NCI-H187 (cell line): ENCODE results near the gene SLC16A10.
A peak's percentile ranks its signal among the peaks of the same experiment; 100 is the strongest.
"Not testable (repeated sequence)": the region's sequence is repeated elsewhere in the genome, so short reads cannot be mapped to it uniquely, and the experiment has no call there.

Experiments used
- DNase-seq, 2 experiments: peaks; one replicate each; lab custom pipeline; 2025; lab: John Stamatoyannopoulos, UW

SLC16A10 gene

DNA sequence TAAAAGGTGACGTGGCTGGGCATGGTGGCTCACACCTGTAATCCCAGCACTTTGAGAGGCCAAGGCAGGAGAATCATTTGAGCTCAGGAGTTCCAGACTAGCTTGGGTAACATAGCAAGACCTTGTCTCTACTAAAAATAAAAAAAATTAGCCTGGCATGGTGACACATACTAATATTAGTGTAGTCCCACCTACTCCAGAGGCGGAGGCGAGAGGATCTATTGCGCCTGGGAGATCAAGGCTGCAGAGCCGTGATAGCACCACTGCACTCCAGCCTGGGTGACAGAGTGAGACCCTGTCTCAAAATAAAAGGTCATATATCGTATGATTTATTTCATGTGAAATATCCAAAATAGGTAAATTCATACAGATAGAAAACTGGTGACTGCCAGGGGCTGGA, 132.5 kb downstream of the SLC16A10 start:
- no peak for DNase-seq

DNA sequence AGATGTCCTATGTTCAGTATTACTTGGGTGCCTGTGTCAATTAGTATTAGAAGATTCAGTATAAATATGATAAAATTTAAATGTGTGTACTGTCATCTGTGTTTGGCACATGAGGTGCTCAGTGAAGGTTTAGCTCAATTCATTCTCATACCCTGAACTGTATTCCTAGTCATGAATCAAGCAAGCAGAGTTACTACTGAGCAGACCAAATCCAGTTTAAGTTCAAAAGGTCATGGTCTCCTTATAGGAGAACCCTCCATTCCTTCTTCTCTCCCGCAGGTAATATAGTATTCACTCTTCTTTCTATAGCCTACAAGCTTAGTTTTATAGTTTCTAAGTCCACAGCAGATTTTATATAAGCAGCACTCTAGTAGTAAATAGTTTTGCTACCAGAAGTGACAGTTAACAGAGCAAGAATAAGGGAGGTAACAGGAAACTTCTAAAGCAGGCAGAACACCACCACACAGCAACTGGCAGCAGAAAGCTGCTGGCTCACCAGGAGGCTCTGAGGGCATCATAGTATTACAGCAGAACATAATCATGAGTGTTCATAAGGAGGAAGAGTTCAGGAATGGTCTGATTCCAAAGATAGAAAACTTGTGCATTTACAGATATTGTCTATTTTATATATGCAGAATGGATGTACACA, 133.2 kb downstream of the SLC16A10 start:
- DNase-seq, result no peak

DNA sequence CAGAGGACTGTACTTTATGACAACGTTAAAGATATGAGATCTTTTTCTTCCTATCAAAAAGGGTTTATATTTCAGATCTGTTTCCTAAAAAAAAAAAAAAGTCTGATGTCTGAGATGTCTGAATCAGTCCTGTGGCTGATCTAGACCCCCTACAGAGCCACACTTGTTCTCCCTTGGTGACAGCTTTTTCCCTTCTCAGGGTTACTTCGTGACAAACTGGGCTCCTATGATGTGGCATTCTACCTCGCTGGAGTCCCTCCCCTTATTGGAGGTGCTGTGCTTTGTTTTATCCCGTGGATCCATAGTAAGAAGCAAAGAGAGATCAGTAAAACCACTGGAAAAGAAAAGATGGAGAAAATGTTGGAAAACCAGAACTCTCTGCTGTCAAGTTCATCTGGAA, 134.5 kb downstream of the SLC16A10 start:
- DNase-seq, result no peak

DNA sequence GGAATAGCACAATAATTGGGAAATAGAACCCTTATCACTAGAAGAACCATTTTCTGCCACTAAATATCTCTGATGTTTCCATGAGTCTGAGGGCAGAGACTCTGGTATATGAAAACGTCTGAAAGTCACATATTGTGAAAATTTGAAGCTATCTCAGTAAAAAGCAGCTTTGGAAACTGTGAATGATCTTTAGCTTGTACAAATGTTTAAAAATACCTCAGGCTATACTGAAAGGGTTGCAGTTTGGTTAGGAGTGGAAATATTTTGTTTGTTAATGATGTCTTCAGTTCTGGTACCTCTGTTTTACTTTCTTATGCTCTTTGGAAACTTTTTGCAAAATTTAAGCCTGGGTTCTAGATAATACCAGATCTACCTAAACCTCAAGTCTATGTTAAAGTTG, 135.0 kb downstream of the SLC16A10 start:
- DNase-seq, result no peak

DNA sequence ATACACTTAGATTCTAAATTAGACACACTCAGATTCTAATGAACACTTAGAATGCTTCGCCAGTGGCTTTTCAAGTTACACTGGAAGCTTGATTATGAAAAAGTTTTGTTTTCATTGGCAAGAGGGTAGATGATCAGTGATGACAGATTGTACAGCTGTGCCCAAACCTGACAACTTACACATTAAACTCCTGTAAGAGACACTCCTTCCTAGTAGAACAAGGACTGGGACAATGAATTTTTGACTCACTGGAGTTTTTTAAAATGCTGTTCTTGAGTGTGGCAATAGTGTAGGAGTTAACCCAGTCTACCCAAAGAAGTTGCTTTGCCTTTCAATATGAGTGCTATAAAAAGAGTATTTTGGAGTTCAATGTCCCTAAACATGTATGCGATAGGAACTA, 140.8 kb downstream of the SLC16A10 start:
- no peak for DNase-seq

DNA sequence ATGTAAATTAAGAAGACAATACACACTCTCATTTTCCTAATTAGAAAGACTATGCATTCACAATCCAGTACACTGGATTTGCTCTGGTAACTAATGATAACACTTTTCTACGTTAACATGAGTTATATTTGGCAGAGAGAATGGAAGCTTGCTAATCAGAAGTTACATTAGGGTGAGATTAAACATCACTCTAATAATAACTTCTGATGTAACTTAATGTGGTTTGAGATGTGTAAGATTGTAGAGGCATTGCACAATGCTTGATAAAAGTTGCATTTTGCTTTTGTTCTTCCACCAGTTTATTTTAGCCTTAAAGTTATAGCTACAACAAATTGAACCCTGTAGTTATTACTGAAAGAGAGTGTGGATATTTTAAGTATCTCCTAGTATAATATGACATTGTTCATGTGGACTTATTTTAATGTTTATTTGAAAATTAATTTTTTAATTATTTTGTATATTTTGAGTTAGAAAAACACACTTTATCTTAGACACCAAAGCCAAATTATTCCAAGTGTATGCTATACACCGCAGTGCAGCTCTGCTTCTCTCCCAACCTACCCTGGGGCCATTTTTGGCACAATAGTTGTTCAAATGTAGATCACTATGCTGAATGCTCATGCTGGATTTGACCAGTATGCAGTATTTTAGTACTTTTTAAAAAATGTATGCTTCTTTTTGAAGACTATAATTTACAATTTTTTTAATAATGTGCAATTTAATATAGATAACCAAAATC, 143.2 kb downstream of the SLC16A10 start:
- DNase-seq, result no peak

DNA sequence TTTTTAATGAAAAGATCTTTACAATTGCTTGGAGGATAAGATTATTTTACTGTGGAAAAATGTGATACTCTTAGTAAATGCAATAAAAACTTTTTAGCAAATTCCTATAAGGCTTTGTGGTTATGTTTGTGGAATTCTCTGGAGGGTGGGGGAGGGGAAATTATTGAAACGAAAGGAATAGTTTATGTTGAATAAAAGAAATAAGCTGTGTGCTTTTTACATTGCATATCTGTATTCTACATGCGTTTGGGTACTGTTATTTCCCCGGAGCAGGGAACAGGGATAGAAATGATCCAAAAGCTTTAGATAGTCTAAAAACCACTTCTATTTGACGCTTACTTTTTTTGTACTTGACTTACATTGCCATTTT, 143.8 kb downstream of the SLC16A10 start:
- no peak for DNase-seq

DNA sequence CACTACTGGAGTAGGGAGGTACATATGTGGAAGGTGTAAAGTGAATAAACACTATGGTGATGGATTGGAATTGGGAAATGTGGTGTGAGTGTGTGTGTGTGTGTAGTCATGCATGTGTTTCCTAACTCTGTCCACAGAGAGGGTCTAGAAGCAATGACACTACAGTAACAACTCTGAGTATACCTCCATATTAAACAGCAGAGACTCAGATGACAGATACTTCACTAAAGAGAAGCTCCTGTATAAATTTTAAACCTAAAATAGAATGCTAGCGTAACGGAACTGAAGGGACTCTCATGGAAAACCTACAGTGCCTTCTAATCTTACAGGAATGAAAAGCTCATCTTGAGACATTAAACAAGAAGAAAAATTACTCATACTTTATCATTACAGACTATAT, 150.5 kb downstream of the SLC16A10 start:
- DNase-seq, result no peak

DNA sequence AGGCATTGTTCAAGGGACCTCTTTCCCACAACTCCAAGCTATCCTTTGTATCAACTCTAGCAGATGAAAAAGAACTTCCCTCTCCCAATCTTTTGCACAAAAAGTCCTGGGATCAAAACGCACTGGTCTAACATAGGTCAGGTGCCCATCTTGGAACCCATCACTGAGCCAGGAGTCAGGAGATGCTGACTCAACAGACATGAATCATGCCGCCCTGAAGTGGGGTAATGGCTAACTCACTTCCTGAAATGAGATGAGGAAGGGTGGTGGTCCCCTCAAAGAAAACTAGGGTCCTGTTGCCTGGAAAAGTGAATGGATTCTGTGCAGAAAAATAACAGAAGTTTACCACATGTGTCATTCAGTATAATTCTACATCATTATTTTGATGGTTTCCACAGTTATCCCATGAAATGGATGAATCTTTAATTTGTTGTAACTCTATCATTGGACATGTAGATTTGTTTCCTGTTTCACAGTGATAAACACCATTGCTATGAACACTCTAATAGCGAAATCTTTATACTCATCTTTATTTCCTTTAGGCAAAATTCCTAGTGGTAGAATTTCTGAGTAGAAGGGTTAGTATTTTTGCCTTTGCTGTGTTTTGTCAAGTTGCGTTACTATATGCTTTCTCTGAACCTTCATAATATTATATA, 151.3 kb downstream of the SLC16A10 start:
- DNase-seq, result no peak

DNA sequence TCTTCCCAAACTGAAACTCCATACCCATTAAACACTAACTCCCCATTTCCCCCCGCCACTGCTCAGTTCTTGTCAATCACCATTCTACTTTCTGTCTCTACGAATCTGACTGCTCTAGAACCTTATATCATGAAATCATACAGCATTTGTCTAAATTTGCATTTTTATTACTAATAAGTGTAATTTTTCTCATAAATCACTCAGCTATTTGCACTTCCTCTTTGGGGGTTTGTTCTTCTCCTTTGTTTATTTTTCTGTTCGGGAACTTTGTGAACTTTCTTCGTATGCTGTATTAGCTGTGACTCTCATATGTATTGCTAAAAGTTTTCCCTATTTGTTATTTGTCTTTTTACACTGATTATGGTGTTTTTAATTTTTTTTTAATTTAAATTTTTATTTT, 152.2 kb downstream of the SLC16A10 start:
- no peak for DNase-seq

DNA sequence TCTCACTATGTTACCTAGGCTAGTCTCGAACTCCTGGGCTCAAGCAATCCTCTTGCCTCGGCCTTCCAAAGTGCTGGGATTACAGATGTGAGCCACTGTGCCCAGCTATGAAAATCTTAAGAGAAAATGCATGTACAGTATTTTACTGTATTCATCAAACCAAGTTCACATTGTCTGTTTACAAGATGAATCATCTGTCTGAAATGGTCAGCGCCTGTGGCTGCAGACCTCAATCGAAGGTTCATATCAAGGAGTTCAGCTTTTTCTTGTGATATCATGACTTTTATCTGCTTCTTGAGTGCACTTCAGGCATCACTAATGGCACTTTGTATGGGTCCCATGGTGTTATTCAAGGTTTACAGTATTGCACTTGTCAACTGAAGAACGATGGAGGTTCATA, 155.1 kb downstream of the SLC16A10 start:
- no peak for DNase-seq

DNA sequence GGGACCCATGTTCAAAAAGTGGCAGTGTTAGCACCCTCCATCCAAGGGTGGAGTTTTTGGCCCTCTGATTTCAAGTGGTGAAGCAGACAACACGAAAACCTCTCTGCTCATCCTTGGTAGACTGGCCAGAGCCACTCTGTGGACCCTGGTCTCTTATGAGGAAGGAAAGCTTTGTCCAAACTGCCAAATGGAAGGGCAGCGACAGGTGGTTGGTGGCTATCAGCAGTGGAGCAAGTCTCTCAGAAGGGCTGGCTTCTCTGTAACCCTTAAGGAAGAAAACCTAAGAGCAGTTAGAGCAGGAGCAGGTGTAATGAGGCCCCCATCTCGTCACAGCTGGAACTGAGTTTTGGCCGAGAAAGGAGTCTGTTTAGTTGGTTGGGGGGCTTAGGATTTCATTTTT, 155.8 kb downstream of the SLC16A10 start:
- DNase-seq, result no peak

DNA sequence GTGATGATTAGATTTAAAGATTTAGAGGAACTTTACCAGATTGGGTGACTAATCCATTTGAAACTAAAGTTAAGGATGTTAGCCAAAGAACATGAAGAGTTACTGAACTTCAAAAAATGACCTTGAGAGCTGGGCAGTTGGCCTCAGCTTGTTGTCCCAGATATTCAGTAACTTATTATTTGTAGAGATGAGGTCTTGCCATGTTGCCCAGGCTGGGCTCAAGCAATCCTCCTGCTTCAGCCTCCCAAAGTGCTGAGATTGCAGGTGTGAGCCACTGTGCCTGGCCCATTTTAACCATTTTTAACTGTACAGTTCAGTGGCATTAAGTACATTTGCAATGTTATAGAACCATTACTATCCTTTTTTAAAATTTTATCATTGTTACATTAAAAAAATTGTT, 161.5 kb downstream of the SLC16A10 start:
- no peak for DNase-seq

DNA sequence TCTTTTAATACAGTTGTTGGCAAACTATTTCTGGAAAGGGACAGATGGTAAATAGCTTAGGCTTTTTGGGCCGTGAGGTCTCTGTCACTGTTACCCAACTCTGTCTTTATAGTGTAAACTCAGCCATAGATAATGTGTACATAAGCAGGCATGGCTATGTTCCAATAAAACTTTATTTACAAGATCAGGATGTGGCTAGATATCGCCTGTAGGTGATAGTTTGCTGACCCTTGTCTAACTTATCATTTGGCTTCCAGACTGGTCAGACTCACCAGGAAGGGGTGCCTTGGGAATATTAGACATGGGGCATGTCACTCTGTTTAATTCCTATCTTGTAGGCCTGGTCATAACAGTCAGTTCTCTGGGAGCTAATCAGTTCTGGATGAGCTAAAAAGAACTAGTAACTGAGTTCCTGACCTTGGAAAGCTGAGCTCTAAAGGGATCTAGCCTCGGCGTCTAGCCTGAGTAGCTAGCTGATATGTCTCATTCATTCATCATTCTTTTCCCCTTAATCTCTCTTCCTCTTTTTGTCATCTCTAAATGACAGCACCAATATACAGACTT, 163.6 kb downstream of the SLC16A10 start:
- DNase-seq, result no peak

DNA sequence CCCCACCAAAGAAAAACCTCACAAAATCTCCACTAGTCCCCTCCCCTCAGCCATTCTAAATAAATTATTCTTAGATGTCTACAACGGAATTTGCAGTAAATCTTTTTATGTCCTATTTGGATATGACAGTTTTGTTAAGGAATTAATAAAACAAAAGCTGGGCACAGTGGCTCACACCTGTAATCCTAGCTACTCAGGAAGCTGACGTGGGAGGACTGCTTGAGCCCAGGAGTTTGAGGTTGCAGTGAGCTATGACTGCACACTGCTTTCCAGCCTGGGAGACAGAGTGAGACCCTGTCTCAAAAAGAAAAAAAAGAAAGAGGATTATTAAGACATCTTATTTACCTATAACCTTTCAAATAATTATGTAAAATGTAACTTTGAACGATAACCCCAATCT, 165.4 kb downstream of the SLC16A10 start:
- no peak for DNase-seq

DNA sequence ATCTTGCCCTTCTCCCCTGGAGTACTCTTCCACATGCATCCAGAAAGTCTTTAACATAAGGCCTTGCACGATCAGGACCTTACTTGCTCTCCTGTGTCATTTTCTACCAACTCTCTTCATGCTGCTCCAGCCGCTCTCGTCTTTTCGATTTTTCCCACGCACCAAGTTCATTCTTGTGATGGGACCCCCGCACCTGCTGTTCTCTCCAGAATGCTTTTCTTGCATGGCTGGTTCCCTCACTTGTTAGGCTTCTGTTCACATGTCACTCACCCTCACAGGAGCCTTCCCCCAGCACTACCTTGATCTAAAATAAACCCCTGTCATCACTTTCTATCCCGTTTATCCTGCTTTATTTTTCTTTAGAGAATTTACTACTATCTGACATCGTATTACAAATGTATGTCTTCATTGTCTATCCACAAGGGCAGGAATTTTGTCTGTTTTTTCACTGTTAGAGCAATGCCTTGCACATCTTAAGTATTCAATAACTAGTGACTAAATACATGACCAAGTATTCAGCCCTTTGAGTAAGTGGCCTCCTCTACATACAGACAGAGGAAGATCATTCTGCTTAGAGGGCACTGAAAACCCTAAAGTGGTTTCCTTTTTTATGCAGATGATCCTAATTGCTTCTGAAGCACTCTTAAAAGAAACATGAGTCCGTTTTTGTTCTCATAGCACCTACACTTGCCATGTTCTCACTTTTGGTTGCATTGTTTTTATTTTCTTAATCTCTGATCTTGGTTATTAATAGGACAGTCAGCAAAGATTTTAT, 166.9 kb downstream of the SLC16A10 start:
- DNase-seq, result peak; percentile 29 to 33

DNA sequence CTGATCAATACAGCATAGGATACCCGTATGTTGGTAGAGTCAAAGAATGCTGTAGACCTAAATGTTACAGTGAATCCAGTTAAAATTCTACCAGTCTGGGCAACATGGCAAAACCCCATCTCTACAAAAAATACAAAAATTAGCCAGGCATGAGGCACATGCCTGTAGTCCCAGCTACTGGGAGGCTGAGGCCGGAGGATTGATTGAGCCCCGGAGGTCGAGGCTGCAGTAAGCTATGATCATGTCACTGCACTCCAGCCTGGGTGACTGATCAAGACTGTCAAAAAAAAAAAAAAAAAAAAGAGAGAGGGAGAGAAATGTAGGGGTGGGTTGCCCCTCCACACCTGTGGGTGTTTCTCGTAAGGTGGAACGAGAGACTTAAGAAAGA, 167.5 kb downstream of the SLC16A10 start:
- DNase-seq, result no peak

DNA sequence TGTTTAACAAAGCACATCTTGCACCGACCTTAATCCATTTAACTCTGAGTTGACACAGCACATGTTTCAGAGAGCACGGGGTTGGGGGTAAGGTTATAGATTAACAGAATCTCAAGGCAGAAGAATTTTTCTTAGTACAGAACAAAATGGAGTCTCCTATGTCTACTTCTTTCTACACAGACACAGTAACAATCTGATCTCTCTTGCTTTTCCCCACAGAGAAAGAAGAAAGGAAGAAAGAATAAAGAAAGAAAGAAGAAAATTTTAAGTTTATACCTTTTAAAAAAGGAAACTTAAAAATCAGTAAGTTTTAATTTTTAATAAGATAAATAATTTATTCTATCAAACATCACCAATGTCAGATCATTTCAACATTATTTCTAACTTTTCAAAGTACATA, 168.5 kb downstream of the SLC16A10 start:
- not testable (repeated sequence) for DNase-seq

DNA sequence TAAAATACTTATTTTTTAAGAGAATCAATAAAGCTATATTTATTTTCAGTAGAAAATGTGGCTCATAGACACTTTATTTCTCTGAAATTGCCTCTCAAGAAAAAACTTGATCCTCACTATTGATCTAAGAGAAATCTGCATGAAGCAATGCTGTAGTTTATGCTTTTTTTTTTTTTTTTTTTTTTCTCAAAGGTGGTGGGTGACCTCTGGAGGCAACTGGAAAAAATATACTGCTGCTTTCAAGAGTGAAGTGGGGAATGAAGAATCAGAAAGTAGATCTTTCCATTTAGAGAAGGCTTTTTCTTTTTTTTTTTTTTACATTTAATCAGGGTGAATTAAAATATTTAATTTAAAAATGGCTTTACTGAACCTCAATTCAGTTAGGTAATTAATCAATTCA, 169.3 kb downstream of the SLC16A10 start:
- no peak for DNase-seq

DNA sequence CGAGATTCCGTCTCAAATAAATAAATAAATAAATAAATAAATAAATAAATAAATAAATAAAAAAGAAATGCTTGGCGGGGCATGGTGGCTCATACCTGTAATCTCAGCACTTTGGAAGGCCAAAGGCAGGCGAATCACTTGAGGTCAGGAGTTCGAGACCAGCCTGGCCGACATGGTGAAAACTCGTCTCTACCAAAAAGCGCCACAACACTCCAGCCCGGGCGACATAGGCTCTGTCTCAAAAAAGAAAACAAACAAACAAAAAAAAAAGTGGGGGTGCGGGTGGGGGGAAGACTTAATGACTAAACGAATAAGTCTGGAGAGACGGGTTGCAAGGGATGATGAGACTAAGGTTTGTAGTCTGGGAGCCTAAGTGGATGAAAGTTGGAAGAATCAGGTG, 170.7 kb downstream of the SLC16A10 start:
- no peak for DNase-seq

DNA sequence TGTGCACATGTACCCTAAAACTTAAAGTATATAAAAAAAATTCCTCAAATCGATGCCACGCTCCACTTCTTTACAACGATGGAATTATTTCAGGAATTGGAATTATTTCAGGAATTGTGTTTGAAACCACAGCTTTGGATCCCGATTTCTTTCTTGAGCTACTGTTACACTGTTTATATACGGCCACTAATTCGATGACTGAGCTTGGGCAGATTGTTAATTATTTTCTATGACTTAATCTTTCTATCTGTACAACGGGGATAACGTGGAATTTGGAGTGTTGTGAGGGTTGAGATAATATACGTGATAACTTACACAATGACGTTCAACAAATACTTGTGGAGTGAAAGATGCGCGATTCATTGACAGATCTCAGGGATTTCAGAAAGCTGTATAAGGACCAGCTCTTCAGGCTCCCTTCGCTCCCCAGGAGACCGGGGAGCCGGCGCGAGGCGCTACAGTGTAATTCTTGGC, 171.3 kb downstream of the SLC16A10 start:
- no peak for DNase-seq
